ENCODE measurements around the gene MAN1A1.

MAN1A1 gene

DNA sequence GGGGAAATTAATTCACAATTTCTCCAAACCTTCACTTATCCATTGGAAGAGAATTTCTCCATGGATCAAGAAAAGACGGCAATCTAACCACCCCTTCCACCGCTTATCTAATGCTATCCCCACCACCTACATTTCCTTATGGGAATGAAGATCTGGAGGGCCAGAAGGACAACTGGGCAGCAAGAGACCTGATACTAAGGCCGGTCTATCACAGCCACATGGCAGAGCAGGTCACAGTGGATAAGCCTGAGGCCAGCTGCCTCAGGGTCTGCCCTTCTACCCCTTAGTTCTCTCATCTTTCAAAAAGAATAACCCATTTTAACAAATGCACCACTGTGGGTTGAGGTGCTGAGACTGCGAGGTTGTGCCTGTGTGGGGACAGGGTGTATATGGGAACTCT is 37.1 kb downstream of the MAN1A1 start:
- TF ChIP-seq, protein P1, sequence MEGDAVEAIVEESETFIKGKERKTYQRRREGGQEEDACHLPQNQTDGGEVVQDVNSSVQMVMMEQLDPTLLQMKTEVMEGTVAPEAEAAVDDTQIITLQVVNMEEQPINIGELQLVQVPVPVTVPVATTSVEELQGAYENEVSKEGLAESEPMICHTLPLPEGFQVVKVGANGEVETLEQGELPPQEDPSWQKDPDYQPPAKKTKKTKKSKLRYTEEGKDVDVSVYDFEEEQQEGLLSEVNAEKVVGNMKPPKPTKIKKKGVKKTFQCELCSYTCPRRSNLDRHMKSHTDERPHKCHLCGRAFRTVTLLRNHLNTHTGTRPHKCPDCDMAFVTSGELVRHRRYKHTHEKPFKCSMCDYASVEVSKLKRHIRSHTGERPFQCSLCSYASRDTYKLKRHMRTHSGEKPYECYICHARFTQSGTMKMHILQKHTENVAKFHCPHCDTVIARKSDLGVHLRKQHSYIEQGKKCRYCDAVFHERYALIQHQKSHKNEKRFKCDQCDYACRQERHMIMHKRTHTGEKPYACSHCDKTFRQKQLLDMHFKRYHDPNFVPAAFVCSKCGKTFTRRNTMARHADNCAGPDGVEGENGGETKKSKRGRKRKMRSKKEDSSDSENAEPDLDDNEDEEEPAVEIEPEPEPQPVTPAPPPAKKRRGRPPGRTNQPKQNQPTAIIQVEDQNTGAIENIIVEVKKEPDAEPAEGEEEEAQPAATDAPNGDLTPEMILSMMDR (IDR thresholded peaks at IDR 0.05; ENCODE audit: low read depth, low read length) = no peak
- DNase-seq (ENCODE audit: extremely low read depth, low read depth) = no peak

DNA sequence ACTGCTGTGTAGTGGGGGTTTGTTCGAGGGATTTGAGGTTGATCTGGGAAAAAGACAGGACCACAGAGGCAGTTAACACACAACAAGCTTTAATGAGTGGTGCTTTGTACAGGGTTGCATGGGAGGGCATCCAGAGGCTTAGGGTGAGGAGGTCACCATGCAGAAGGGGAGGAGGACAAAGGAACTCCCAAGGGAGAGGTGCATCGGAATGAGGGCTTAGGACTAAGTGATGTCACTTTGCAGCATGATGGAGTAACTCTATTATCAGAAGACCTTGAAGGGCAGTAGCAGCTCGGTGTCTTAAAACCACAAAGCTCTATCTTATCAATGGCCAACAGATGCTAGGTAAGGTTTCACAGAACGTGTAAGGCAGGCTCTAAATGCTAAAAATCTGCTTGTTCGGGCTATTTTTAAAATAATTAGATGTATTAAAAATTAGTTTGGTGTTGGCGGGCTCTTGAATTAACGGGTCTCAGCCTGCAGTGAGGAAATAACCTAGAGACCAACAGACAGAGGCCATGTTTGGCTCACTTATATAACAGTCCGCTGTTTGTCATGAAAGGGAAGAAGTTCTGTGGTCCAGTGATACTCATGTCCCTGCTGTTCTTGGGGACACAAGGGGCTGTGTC is 37.9 kb downstream of the MAN1A1 start:
- DNase-seq (ENCODE audit: extremely low read depth, low read depth) = no peak
- TF ChIP-seq, protein P1 (IDR thresholded peaks at IDR 0.05; ENCODE audit: low read depth, low read length) = no peak

DNA sequence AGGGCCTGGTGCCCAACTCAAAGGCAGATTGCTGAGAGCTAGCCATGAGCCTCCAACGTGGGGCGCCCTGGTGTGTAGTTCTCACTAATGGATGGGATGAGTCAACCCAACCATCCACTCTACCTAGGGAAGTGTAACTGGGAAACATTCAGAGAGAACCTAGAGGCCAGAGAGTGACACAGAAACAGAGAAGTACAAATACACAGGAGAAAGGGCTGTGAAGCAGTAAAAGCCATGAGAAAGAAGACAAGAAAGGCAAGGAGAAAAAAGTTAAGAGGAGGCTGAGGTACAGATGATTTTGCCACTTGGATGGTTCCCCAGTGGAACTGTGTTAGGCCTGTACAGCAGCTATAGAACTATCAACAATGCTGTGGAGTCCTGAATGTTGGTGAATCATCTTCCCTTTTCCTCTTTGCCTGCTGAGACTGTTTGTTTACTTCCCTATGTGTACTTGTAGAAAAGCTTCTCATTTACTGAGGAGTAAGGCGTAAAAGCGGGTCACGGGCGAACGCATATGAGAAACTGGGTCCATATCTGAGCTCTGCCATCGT is 39.0 kb downstream of the MAN1A1 start:
- no peak for DNase-seq (ENCODE audit: extremely low read depth, low read depth)
- TF ChIP-seq, protein P1 (IDR thresholded peaks at IDR 0.05; ENCODE audit: low read depth, low read length) = no peak

DNA sequence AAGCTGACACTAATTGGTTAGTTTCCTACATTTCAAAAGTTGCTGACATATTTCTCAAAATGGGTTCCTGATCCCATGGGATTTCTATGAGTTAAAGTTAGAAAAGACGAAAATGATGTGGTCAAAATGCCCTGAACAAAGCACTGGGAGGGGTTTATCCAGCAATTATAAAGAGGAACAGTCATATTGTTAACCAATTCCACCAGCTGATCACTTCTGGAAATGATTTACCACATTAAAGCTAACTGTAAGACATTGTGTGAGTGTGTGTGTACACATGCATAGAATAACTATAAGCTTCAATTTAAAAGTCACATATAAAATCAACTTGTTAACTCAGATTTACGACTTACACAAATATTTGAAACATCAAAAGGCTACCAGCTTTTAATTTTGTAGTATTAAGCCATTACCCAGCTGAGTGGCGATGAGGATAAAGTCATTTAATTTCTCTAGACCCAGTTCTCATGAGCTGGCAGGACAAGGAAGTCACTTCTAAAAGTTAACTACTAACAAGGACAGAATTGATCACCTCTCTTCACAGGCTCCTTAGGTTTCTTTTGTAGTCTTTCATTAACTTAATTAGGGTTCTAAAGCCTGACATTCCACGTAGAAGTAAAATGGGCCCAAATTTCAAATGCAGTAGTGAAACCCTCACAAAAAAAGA is 40.4 kb downstream of the MAN1A1 start:
- no peak for DNase-seq (ENCODE audit: extremely low read depth, low read depth)
- TF ChIP-seq, protein P1 (IDR thresholded peaks at IDR 0.05; ENCODE audit: low read depth, low read length) = no peak

DNA sequence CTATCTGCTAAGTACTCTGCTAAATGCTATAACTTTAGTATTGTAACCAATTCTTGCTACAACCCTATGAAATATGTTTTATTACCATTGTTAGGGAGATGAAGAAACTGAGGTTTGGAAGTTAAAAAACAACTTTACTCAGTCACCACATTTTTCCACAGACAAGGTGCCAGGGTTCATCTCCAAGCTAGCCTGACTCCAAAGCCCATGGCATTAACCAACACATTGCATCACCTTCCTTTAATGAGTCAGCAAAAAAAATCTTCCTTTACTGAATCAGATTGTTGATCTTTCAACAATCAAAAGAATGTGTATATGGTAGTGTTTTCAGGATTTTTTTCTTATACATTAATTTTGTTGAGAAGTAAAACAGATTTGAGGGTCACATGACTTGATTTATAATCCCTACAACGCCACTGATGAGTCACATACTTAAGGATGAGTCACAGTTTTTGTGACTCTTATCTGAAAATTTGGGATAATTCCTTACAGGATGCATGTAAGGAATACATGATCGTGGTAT is 41.5 kb downstream of the MAN1A1 start:
- DNase-seq (ENCODE audit: extremely low read depth, low read depth) = peak; percentile 47
- TF ChIP-seq, protein P1 (IDR thresholded peaks at IDR 0.05; ENCODE audit: low read depth, low read length) = no peak

DNA sequence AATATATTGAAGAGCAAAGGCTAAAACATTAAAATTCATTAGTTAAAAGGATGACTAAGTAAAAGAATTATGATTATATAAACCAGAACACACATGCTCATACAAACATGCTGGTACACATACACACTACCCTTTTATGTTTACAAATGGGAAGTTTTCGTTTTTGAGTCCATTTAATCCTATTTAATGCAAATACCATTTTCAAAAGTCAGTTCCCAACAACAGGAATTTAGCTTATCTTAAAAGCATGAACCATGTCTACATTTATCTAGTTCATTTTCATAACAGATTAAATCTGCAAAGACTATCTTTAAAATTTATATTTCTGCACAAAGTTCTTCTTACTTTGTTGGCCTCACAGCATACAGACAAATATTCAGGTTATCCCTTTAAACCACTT is 42.5 kb downstream of the MAN1A1 start:
- TF ChIP-seq, protein P1 (IDR thresholded peaks at IDR 0.05; ENCODE audit: low read depth, low read length) = no peak
- no peak for DNase-seq (ENCODE audit: extremely low read depth, low read depth)

DNA sequence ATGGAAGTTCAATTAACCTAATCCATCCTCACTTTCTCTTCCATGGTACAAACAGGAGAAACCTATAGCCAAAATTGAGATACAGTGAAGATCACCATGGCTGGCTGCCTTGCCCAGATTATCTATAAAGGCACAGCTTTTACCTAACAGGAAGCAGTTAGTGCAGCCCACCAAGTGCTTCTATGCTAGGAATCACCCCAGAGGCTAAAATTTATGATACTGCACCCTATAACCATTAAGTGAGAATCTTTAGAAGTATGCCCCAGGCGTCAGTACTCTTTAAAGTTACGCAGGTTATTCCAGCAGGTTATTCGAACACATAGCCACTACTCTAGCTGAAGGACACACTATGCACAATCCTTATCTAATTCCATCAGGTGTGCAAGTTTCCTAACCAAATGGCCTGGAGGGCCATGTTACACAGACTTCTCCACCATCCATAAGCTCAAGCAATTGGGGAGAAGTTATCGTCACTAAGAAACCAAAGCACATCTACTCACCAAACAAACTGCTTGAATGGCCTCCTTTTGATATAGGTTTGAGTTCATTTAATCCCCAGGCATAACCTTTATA is 43.1 kb downstream of the MAN1A1 start:
- no peak for DNase-seq (ENCODE audit: extremely low read depth, low read depth)
- TF ChIP-seq, protein P1 (IDR thresholded peaks at IDR 0.05; ENCODE audit: low read depth, low read length) = no peak
